Vagina (tissue), 2 donors: Measurements from ENCODE around the gene PAFAH1B1. TPM values are rescaled to one million over a fixed set of nuclear protein-coding genes. Genes with fewer than 3 reads are reported as not detected.
"Not testable (repeated sequence)": the region's sequence is repeated elsewhere in the genome, so short reads cannot be mapped to it uniquely, and the experiment has no call there.

ENCODE experiments used
- DNase-seq, 2 donors: peaks; one replicate each; pipeline ENCODE4 v3.0.0-alpha.2; 2017; ENCODE audit errors: extremely low spot score in 2 of 2
- H3K27ac ChIP-seq: fragments of 200-600 bp; sonication (generic); one replicate; pipeline ENCODE4 v1.5.1; 2019
- H3K27me3 ChIP-seq: fragments of 200-600 bp; sonication (generic); one replicate; pipeline ENCODE4 v1.5.1; 2019
- H3K36me3 ChIP-seq, 2 donors: fragments of 200-600 bp; sonication (generic); one replicate each; pipeline ENCODE4 v1.5.1; 2017 to 2019
- H3K4me1 ChIP-seq: fragments of 200-600 bp; sonication (generic); one replicate; pipeline ENCODE4 v1.5.1; 2019
- H3K4me3 ChIP-seq, 2 donors: fragments of 200-600 bp; sonication (generic); 1 replicate in 1 of 2; 2 replicates in 1 of 2; pipeline ENCODE4 v1.5.1; 2016 to 2019
- H3K9me3 ChIP-seq: fragments of 200-600 bp; sonication (generic); one replicate; pipeline ENCODE4 v1.5.1; 2019
- CTCF ChIP-seq, 3 experiments: fragments of 450-650 bp in 2 of 3; fragments of 200-600 bp in 1 of 3; sonication (generic) in 1 of 3; IDR thresholded peaks; one replicate each; pipeline ENCODE4 v1.5.1; 2017 to 2019; ENCODE audit warnings: antibody characterized with exemption in 3 of 3, mild to moderate bottlenecking in 2 of 3, moderate library complexity in 2 of 3
- POLR2A ChIP-seq, 2 donors: fragments of 450-650 bp; IDR thresholded peaks; one replicate each; pipeline ENCODE4 v1.6.1; 2017; ENCODE audit warnings: antibody characterized with exemption in 2 of 2, mild to moderate bottlenecking in 2 of 2, moderate library complexity in 2 of 2
- POLR2AphosphoS5 ChIP-seq, 2 donors: sonication (generic); formaldehyde crosslinking; IDR thresholded peaks; one replicate each; pipeline ENCODE4 v1.9.0; 2017; ENCODE audit warnings: antibody characterized with exemption in 2 of 2, mild to moderate bottlenecking in 2 of 2, low read depth in 1 of 2; ENCODE audit not compliant: insufficient read depth in 1 of 2
- intact Hi-C: fragments of 100-400 bp; cut with DNase I; formaldehyde crosslinking; loops from one replicate; pipeline ENCODE4 v1.15.1; 2023
- total RNA-seq: library from RNA; depleted of rRNA; stranded (reverse); fragments of >200 nt; gene quantifications from one replicate; pipeline ENCODE4 v1.2.3, GENCODE V29; 2016

PAFAH1B1 gene
- total RNA-seq, 1 donor from 2014 or later, result 102 TPM

GRCh38 chr17:2656283-2656682 is 62.8 kb downstream of the PAFAH1B1 start:
- no peak for TF ChIP-seq CTCF (IDR thresholded peaks at IDR 0.05)
- TF ChIP-seq POLR2A (IDR thresholded peaks at IDR 0.05), result no peak
- TF ChIP-seq POLR2AphosphoS5 (IDR thresholded peaks at IDR 0.05; ENCODE audit: insufficient read depth in 1 of 2, low read depth in 1 of 2), result no peak
- Histone ChIP-seq H3K4me1 (no peaks in the 10 kb centered on the region), H3K27me3 (no peaks in the 10 kb centered on the region), H3K4me3 (no peak overlapping the region), H3K9me3 (no peaks in the 10 kb centered on the region), H3K36me3 (no peaks in the 10 kb centered on the region), H3K27ac (no peak overlapping the region)
- intact Hi-C loops, result no loop called here
- no peak for DNase-seq

DNA sequence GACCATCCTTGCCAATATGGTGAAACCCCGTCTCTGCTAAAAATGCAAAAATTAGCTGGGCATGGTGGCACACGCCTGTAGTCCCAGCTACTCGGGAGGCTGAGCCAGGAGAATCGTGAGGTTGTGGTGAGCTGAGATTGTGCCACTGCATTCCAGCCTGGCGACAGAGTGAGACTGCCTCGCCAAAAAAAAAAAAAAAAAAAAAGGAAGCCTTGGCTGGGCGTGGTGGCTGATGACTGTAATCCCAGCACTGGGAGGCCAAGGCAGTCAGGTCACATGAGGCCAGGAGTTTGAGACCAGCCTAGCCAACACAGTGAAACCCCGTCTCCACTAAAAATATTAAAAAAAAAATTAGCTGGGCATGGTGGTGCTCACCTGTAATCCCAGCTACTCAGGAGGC is 65.9 kb downstream of the PAFAH1B1 start:
- H3K27ac ChIP-seq, DNase-seq, H3K4me1 ChIP-seq, H3K27me3 ChIP-seq, H3K4me3 ChIP-seq, H3K9me3 ChIP-seq, H3K36me3 ChIP-seq, intact Hi-C loops: not testable (repeated sequence)

GRCh38 chr17:2660410-2660809 is 67.0 kb downstream of the PAFAH1B1 start:
- H3K27ac ChIP-seq, H3K27me3 ChIP-seq, DNase-seq, H3K36me3 ChIP-seq, H3K4me3 ChIP-seq, H3K9me3 ChIP-seq, intact Hi-C loops: not testable (repeated sequence)
- H3K4me1 ChIP-seq, result peaks cover 14% of the 10 kb centered on the region

GRCh38 chr17:2672026-2672425 is 78.6 kb downstream of the PAFAH1B1 start:
- no peak for DNase-seq
- Histone ChIP-seq H3K4me3 (no peak overlapping the region), H3K9me3 (no peaks in the 10 kb centered on the region), H3K36me3 (peaks cover 0 to 64% of the 10 kb centered on the region in 2 donors), H3K27ac (no peak overlapping the region), H3K4me1 (no peaks in the 10 kb centered on the region), H3K27me3 (no peaks in the 10 kb centered on the region)
- intact Hi-C loops, result no loop called here
- TF ChIP-seq POLR2AphosphoS5 (IDR thresholded peaks at IDR 0.05; ENCODE audit: insufficient read depth in 1 of 2, low read depth in 1 of 2), result no peak
- no peak for TF ChIP-seq CTCF (IDR thresholded peaks at IDR 0.05)
- TF ChIP-seq POLR2A (IDR thresholded peaks at IDR 0.05), result no peak

GRCh38 chr17:2679247-2679646 is 85.8 kb downstream of the PAFAH1B1 start:
- H3K4me1 ChIP-seq, H3K4me3 ChIP-seq, H3K27me3 ChIP-seq, intact Hi-C loops, H3K27ac ChIP-seq, DNase-seq, H3K9me3 ChIP-seq: not testable (repeated sequence)
- H3K36me3 ChIP-seq, result peaks cover 0 to 68% of the 10 kb centered on the region in 2 donors

GRCh38 chr17:2680961-2681360 is 87.5 kb downstream of the PAFAH1B1 start:
- H3K27me3 ChIP-seq, result no peaks in the 10 kb centered on the region
- H3K36me3 ChIP-seq, result peaks cover 0 to 69% of the 10 kb centered on the region in 2 donors
- intact Hi-C loops, result loop anchor here (10.0 kb wide), 1 partner anchor 86 kb away; the partner anchor contains the start of gene PAFAH1B1
- no peaks in the 10 kb centered on the region for H3K4me1 ChIP-seq
- no peak overlapping the region for H3K27ac ChIP-seq
- DNase-seq, result peak in 1 of 2 donors; percentile 37
- H3K9me3 ChIP-seq, result no peaks in the 10 kb centered on the region
- TF ChIP-seq POLR2AphosphoS5 (IDR thresholded peaks at IDR 0.05; ENCODE audit: insufficient read depth in 1 of 2, low read depth in 1 of 2) (no peak), POLR2A (IDR thresholded peaks at IDR 0.05) (no peak), CTCF (IDR thresholded peaks at IDR 0.05) (no peak)
- no peak overlapping the region for H3K4me3 ChIP-seq

GRCh38 chr17:2681650-2682049 is 88.2 kb downstream of the PAFAH1B1 start:
- Histone ChIP-seq H3K27me3 (no peaks in the 10 kb centered on the region), H3K27ac (no peak overlapping the region), H3K4me1 (peaks cover 5% of the 10 kb centered on the region), H3K9me3 (no peaks in the 10 kb centered on the region), H3K4me3 (no peak overlapping the region), H3K36me3 (peaks cover 0 to 62% of the 10 kb centered on the region in 2 donors)
- intact Hi-C loops, result loop anchor here (10.0 kb wide), 1 partner anchor 87 kb away; the partner anchor contains the start of gene PAFAH1B1
- TF ChIP-seq POLR2A (IDR thresholded peaks at IDR 0.05) (no peak), CTCF (IDR thresholded peaks at IDR 0.05) (no peak), POLR2AphosphoS5 (IDR thresholded peaks at IDR 0.05; ENCODE audit: insufficient read depth in 1 of 2, low read depth in 1 of 2) (no peak)
- peak in 1 of 2 donors; percentile 25 for DNase-seq
